GM18520 (cell line): ENCODE data around the gene GRID1.
"Not testable (repeated sequence)": the region's sequence is repeated elsewhere in the genome, so short reads cannot be mapped to it uniquely, and the experiment has no call there.

Source experiments
- ATAC-seq: cut with Tn5 transposase; IDR thresholded peaks from one replicate; pipeline ENCODE4 v1.9.1; 2021; ENCODE audit not compliant: unreplicated experiment

GRID1 gene

DNA sequence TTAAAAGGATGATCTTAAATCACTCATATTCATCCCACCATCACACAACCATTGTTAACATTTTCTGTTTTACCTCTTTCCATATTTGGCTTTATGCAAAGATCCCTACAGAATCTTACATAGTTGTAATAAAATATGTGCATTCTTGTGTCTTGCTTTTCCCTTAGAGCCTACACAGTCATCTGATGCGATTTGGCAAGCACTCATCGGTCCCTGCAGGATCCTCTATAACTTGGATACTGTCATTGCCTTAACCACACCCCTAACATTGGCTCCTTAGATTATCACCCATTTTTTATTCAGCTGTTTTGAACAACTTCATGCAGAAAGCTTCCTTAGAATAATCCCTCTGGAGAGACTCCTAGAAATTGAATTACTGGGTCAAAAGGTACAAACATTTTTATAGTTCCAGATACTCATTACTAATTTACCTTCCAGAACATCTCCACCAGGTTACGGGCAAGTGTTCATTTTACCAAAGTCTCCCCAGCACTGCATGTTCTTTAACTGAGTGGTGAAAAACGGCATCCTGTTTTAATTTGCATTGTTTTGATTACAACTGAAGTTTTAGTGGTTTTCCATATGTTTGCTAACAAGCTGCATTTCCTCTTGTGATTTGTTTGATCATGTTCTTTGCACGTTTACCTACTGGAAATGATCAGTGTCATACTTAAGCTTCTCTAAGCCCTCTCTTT lies 268.3 kb downstream of the GRID1 start:
- ATAC-seq = no peak

DNA sequence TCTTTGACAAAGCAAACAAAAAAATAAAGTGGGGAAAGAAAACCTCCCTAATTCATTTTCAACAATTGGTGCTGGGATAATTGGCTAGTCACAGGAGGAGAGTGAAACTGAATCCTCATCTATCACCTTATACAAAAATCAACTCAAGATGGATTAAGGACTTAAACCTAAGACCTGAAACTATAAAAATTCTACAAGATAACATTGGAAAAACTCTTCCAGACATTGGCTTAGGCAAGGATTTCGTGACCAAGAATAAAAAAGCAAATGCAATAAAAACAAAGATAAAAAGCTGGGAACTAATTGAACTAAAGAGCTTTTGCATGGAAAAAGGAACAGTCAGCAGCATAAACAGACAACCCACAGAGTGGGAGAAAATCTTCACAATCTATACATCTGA lies 271.5 kb downstream of the GRID1 start:
- ATAC-seq = not testable (repeated sequence)

- ATAC-seq = not testable (repeated sequence)
Observed at GRCh38 chr10:86092311-86092710, 274.3 kb downstream of the GRID1 start.

GRCh38 chr10:86091216-86091615 lies 275.4 kb downstream of the GRID1 start:
- ATAC-seq = no peak

DNA sequence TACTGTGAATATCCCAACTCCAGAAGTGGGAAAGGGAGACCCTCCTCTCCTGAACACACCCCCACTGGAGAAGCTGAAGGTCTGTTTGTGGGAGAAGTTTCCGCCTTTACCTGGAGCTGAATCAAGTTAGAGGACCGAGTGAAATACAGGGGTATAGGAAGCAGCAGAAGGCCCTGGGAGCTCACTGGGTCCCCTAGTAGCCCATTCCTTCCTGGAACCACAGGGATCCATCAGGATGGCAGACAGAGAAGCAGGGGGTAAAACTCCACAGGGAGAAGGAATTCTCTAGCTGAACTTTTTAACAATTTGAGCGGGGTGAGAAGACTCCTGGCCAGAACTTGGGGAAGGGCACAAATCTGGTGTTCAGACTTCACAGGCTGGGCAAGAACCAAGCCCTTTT lies 275.8 kb downstream of the GRID1 start:
- ATAC-seq = no peak

DNA sequence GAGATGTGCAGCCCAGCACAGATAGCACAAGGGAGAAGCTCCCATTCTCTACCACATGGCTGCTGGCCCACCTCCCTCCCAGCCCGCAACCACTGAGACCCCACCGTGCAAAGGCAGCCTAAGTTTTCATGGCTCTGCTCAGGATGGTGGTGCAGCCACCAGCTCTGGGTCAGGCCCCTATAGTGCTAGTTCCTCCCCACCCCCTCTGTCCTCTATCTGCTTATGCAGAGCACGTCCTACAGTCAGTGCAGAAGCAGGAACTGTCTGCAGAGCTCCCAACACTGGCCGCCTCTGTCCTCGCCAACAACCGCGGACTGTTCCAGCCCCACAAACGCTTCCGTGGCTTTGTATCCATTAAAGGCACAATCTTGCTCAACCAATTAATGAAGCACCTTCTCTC lies 278.9 kb downstream of the GRID1 start:
- no peak for ATAC-seq

DNA sequence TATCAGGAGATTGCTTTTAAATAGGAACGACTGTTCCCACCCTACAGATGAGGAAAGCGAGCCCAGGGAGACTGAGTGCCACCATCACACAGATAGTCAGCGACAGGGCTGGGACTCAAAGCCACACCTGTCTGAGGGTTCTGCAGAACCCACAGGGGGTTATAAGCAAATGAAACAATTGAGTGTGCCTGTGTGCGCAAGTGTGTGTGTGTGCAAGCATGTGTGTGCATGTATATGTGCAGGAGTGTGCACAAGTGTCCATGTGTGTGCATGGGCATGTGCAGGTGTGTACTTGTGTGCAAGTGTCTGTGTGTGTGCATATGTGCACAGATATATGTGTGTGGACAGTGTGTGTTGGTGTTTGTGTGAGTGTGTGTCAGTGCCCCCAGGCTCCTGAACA lies 280.2 kb downstream of the GRID1 start:
- no peak for ATAC-seq

GRCh38 chr10:86085686-86086085 lies 280.9 kb downstream of the GRID1 start:
- ATAC-seq = no peak

DNA sequence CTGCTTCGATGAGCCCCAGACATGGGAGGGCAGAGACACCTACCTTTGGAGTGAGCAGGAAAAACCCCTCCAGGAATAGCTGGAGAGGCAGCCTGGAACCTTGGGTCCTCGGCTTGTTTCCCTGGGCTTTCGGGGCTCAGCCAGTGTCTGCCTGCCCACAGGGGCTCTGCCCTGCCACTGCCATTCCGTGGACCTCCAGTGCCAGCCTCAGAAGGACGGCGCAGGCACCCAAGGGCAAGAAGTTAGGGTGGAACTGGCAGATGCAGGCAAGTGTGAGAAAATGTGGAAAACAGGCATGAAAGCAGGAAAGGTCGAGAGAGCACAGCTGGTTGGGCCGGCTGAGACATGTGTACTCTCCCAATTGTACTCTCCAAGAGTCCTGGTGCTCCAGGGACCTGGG lies 281.5 kb downstream of the GRID1 start:
- no peak for ATAC-seq

- no peak for ATAC-seq
Observed at GRCh38 chr10:86084585-86084984, 282.0 kb downstream of the GRID1 start.

GRCh38 chr10:86083664-86084175 lies 282.9 kb downstream of the GRID1 start:
- no peak for ATAC-seq

- ATAC-seq = no peak
Observed at GRCh38 chr10:86083206-86083605, 283.4 kb downstream of the GRID1 start.

DNA sequence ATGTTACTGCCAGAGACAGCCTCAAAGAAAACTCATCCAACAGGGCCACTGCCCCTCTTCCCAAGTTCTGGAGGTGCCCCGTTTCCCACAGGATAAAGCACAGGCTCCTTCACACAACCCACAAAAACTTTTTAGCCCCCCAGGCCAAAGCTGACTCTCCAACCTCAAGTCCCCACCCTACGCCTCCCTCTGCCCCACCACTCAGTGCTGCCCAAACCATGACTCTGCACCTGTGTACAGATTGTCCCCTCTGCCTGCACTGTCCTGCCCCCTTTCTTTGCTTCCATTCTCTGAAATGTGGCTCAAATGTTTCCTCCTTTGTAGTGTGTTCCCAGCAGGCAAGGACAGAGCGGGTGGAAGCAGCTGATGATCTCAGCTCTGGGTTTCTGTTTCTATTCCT lies 284.0 kb downstream of the GRID1 start:
- no peak for ATAC-seq

DNA sequence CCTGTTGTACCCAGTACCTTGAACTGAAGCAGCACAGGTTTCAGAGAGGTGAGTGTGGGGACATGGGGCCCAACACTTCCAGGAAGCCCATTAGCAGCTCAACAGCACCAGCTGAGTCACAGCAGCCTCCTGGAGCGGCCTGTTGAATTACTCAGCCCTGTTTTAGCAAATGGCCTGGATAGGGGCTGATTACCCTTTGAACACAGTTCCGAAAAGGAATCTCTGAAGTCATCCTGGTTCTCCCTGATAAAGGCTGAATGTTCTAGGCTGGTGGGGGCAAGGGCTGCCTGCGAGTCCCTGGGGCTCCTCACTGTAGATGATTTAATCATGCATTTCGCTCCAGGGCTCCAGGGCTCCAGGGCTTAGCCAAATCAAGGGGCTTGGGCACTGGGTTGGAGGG lies 287.5 kb downstream of the GRID1 start:
- no peak for ATAC-seq

- ATAC-seq = no peak
Observed at GRCh38 chr10:86078639-86079035, 288.0 kb downstream of the GRID1 start.

DNA sequence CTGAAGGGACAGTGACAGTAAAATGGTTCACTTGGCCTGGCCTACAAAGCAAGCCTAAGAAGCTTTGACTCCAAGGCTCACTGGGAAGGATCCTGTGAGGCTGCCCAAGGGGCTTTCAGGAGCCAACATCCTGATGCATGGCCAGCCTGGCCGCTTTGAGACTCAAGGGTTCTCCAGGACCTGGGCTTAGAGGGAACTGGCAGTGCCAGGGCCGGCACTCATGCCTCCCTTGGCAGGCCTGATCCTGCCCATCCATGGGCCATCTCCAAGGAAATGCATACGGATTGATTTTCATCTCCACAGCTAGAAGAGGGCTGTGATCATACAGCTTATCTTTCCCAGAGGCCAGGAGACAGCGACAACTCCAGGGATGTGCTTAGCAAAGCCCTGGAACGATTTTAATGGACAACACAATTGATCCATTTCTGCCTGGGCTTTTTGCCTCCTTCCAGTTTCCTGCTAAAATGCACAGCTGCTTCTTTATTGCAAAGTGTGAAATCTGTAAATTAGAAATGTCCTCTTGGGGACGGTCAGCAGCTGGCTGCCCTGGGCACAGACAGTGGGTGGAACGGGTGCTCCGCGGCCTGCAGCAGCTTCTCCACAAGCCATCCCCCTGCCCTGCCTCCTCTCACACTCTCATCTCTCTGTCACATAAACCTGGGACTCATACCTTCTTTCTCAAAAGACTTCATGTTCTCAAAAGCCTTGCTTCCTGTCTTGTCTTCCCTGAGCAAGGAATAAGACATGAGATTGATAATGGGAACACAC lies 288.5 kb downstream of the GRID1 start:
- ATAC-seq = no peak

DNA sequence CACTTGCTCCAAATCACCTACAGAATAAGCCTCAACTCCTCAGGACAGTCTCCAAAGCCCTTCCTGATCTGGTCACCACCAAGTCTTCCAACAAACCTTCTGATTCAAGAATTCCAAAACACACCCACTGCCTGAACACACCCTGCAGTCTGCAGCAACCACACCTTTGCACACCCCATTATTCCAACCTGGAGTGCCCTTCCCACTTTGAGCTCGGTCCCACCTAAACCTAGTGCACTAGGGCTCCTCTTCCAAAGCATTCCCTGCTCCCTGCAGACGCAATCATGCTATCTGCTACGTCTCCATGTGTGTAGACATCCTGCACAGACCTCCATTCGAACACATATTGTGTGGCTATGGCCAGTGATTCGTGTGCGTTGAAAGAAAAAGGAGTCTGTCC lies 289.3 kb downstream of the GRID1 start:
- ATAC-seq = no peak

GRCh38 chr10:86076497-86076896 lies 290.1 kb downstream of the GRID1 start:
- not testable (repeated sequence) for ATAC-seq

- no peak for ATAC-seq
Observed at GRCh38 chr10:86075512-86075911, 291.1 kb downstream of the GRID1 start.

GRCh38 chr10:86074294-86074693 lies 292.3 kb downstream of the GRID1 start:
- no peak for ATAC-seq

GRCh38 chr10:86073199-86073977 lies 293.2 kb downstream of the GRID1 start:
- no peak for ATAC-seq

DNA sequence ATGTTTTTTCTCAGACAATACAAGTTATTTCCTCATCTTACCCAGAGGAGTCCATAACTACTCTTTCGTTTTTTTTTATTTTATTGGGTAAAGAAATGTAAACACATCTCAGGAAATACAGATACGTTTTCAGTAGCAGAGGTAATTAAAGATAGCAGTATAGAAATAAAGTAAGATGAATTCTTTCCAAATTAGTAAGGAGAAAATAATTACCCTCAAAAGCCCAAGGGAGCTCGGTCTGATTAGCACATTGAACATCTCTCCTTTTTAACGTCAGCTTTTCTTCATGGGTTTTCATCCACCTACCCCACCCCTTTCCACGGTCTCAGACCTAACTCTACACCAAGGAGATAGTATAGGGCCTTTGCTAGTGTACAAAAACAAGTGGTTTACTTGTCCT lies 294.2 kb downstream of the GRID1 start:
- no peak for ATAC-seq
